SK-N-SH (cell line): ENCODE results near the gene SHE. TPM values are rescaled to one million over a fixed set of nuclear protein-coding genes. Genes with fewer than 3 reads are reported as not detected.
"Not testable (repeated sequence)": the region's sequence is repeated elsewhere in the genome, so short reads cannot be mapped to it uniquely, and the experiment has no call there.

Source experiments
- CTCF ChIA-PET: fragments of 300-600, 350-600 bp; formaldehyde crosslinking; extraction: SDS; loops from one replicate; lab custom pipeline; 2021; lab: Yijun Ruan, JAX
- POLR2A ChIA-PET: fragments of 350-600 bp; sonication (Branson Sonifier 250); formaldehyde crosslinking; extraction: SDS; loops from one replicate; lab custom pipeline; 2020; ENCODE audit warnings: antibody characterized with exemption, inconsistent platforms; lab: Yijun Ruan, JAX
- DNase-seq: peaks from one replicate; pipeline ENCODE4 v3.0.0; 2012
- H2AFZ ChIP-seq: fragments of 200-600 bp; sonication (generic); 2 replicates; pipeline ENCODE4 v1.8.1; 2016; ENCODE audit warnings: antibody characterized with exemption, mild to moderate bottlenecking, low read depth
- H3F3A ChIP-seq: fragments of 200-600 bp; sonication (generic); replicated peaks from 2 replicates; pipeline ENCODE3; 2016; ENCODE audit warnings: antibody characterized with exemption, mild to moderate bottlenecking; ENCODE audit not compliant: insufficient read depth
- H3K27ac ChIP-seq, 2 experiments: fragments of 200-500 bp in 1 of 2; fragments of 200-600 bp in 1 of 2; sonication (Bioruptor generic) in 1 of 2; sonication (generic), shearing (Covaris generic) in 1 of 2; 2 replicates each; pipeline versions ENCODE4 v1.5.1 to v1.6.1; 2014 to 2016; ENCODE audit warnings: low read depth in 2 of 2, inconsistent platforms in 1 of 2, low read length in 1 of 2, mild to moderate bottlenecking in 1 of 2, mixed read lengths in 1 of 2
- H3K27me3 ChIP-seq: fragments of 200-600 bp; sonication (generic), shearing (Covaris generic); 2 replicates; pipeline ENCODE4 v1.6.1; 2016; ENCODE audit warnings: mixed run types; ENCODE audit not compliant: insufficient read depth
- H3K36me3 ChIP-seq, 2 experiments: fragments of 200-500 bp in 1 of 2; fragments of 200-600 bp in 1 of 2; sonication (Bioruptor generic) in 1 of 2; sonication (generic) in 1 of 2; replicated peaks in 1 of 2; 2 replicates each; pipeline versions ENCODE3 to v1.5.1; 2014 to 2016; ENCODE audit warnings: low read length in 1 of 2, mild to moderate bottlenecking in 1 of 2; ENCODE audit not compliant: insufficient read depth in 2 of 2, control insufficient read depth in 1 of 2
- H3K4me1 ChIP-seq, 2 experiments: fragments of 200-500 bp in 1 of 2; fragments of 200-600 bp in 1 of 2; sonication (Bioruptor generic) in 1 of 2; sonication (generic), shearing (Covaris generic) in 1 of 2; 2 replicates each; pipeline versions ENCODE4 v1.5.1 to v1.6.1; 2014 to 2016; ENCODE audit warnings: low read depth in 1 of 2, low read length in 1 of 2, mixed run types in 1 of 2; ENCODE audit not compliant: insufficient read depth in 2 of 2, control insufficient read depth in 1 of 2
- H3K4me2 ChIP-seq: fragments of 200-600 bp; sonication (generic), shearing (Covaris generic); 2 replicates; pipeline ENCODE4 v1.6.1; 2017; ENCODE audit warnings: mixed run types
- H3K4me3 ChIP-seq, 2 experiments: fragments of 200-500 bp in 1 of 2; fragments of 200-600 bp in 1 of 2; sonication (Bioruptor generic) in 1 of 2; sonication (generic), shearing (Covaris generic) in 1 of 2; 2 replicates each; pipeline versions ENCODE4 v1.5.1 to v1.8.1; 2014 to 2016; ENCODE audit warnings: low read depth in 2 of 2, inconsistent platforms in 1 of 2, low read length in 1 of 2, mild to moderate bottlenecking in 1 of 2, mixed read lengths in 1 of 2, moderate library complexity in 1 of 2
- H3K79me2 ChIP-seq: fragments of 200-600 bp; sonication (generic); 2 replicates; pipeline ENCODE4 v1.8.1; 2017; ENCODE audit warnings: mild to moderate bottlenecking; ENCODE audit not compliant: insufficient read depth
- H3K9ac ChIP-seq: fragments of 200-600 bp; sonication (generic); 2 replicates; pipeline ENCODE4 v1.6.1; 2017; ENCODE audit warnings: mixed run types
- H3K9me2 ChIP-seq: fragments of 200-600 bp; sonication (generic); 2 replicates; pipeline ENCODE4 v1.6.1; 2017; ENCODE audit warnings: mixed run types
- H3K9me3 ChIP-seq: fragments of 200-600 bp; sonication (generic); 2 replicates; pipeline ENCODE4 v1.6.1; 2017; ENCODE audit warnings: mixed run types, mild to moderate bottlenecking, moderate library complexity
- H4K20me1 ChIP-seq: fragments of 200-600 bp; sonication (generic); 2 replicates; pipeline ENCODE4 v1.6.1; 2017; ENCODE audit warnings: mild to moderate bottlenecking, mixed run types; ENCODE audit not compliant: insufficient read depth
- ELF1 ChIP-seq: IDR thresholded peaks from 2 replicates; pipeline ENCODE4 v1.4.0; 2012
- EP300 ChIP-seq, 2 experiments: IDR thresholded peaks; 2 replicates each; pipeline versions ENCODE4 v1.4.0 to v1.6.1; 2012; ENCODE audit warnings: borderline replicate concordance in 1 of 2, low read depth in 1 of 2, low read length in 1 of 2
- GATA2 ChIP-seq: sonication (generic); formaldehyde crosslinking; IDR thresholded peaks from 2 replicates; pipeline ENCODE4 v1.5.0; 2020; ENCODE audit warnings: mild to moderate bottlenecking, missing genetic modification reagents
- JUND ChIP-seq: IDR thresholded peaks from 2 replicates; pipeline ENCODE4 v1.4.0; 2012
- MEF2A ChIP-seq: IDR thresholded peaks from 2 replicates; pipeline ENCODE4 v1.4.0; 2012; ENCODE audit warnings: low read depth, borderline replicate concordance
- MXI1 ChIP-seq: IDR thresholded peaks from 2 replicates; pipeline ENCODE4 v1.6.1; 2012; ENCODE audit warnings: mild to moderate bottlenecking, low read depth, low read length, improper control_type of control experiment
- NFIC ChIP-seq: IDR thresholded peaks from 2 replicates; pipeline ENCODE4 v1.4.0; 2012; ENCODE audit warnings: borderline replicate concordance
- NRF1 ChIP-seq: IDR thresholded peaks from 2 replicates; pipeline ENCODE4 v1.6.1; 2012; ENCODE audit warnings: low read depth, mild to moderate bottlenecking, low read length
- RCOR1 ChIP-seq: fragments of 150-350 bp; IDR thresholded peaks from 2 replicates; pipeline ENCODE4 v1.6.1; 2017; ENCODE audit warnings: antibody characterized with exemption, low read length
- RFX5 ChIP-seq: IDR thresholded peaks from 2 replicates; pipeline ENCODE4 v1.6.1; 2012; ENCODE audit warnings: mild to moderate bottlenecking, improper control_type of control experiment, low read length
- SIN3A ChIP-seq: IDR thresholded peaks from 2 replicates; pipeline ENCODE4 v1.6.1; 2012; ENCODE audit warnings: low read depth, mild to moderate bottlenecking, low read length, moderate library complexity, borderline replicate concordance
- TAF1 ChIP-seq: IDR thresholded peaks from 2 replicates; pipeline ENCODE4 v1.6.1; 2012; ENCODE audit warnings: low read depth, mild to moderate bottlenecking, low read length, moderate library complexity, borderline replicate concordance
- TCF12 ChIP-seq: IDR thresholded peaks from 2 replicates; pipeline ENCODE4 v1.4.0; 2012
- TEAD4 ChIP-seq: IDR thresholded peaks from 2 replicates; pipeline ENCODE4 v1.4.0; 2012; ENCODE audit warnings: mild to moderate bottlenecking, borderline replicate concordance; ENCODE audit not compliant: insufficient read depth
- WGBS: methylation state at CpG from one replicate; pipeline ENCODE4 v1.1.6; 2017; ENCODE audit warnings: low lambda C conversion rate; 5-methylcytosine and 5-hydroxymethylcytosine counted together
- polyA plus RNA-seq, 3 experiments: library from polyadenylated mRNA; depleted of rRNA; stranded (reverse); fragments of >200 nt; gene quantifications; 2 replicates each; pipeline ENCODE4 v1.2.3, GENCODE V29; 2012
- TF ChIP-seq, protein P1 (sequence below): fragments of 150-350 bp; IDR thresholded peaks from 2 replicates; pipeline ENCODE4 v1.6.1; 2017; ENCODE audit warnings: antibody characterized with exemption, low read length, low read depth, borderline replicate concordance
- TF ChIP-seq, protein P2 (sequence below): fragments of 200-600 bp; sonication (generic); IDR thresholded peaks from 2 replicates; pipeline ENCODE4 v1.6.1; 2017; ENCODE audit warnings: antibody characterized with exemption, mild to moderate bottlenecking, moderate library complexity
- TF ChIP-seq, protein P3 (sequence below): IDR thresholded peaks from 2 replicates; pipeline ENCODE4 v1.4.0; 2012; ENCODE audit warnings: low read depth, borderline replicate concordance
- TF ChIP-seq, protein P4 (sequence below): IDR thresholded peaks from 2 replicates; pipeline ENCODE4; 2012

Gene SHE
- polyA plus RNA-seq, 1 of the 3 experiments (the other 2 are of a cell fraction), result not detected

DNA sequence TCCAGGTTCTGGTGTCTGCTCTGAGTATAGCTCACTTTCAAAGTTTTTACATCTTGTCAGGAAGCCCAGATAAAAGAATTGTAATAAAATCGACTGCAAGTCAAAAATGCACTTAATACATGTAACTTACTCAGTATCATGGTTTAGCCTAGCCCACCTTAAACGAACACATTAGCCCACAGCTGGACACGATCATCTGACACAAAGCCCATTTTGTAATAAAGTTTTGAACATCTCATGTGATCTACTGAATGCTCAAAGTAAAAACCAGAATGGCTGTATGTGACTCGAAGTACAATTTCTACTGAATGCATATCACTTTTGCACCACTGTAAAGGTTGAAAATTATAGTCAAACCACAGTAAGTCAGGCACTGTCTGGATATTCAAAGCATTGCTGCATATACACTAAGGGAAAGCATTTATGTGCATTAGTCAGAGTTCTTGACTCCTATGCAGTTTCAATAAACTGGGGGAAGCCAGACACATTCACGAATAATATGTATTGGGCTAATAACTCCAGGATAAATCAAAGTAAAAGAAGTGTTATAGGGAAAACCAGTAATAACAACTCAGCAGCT lies 12.4 kb downstream of the SHE start (continued):
- TF ChIP-seq, protein P1, sequence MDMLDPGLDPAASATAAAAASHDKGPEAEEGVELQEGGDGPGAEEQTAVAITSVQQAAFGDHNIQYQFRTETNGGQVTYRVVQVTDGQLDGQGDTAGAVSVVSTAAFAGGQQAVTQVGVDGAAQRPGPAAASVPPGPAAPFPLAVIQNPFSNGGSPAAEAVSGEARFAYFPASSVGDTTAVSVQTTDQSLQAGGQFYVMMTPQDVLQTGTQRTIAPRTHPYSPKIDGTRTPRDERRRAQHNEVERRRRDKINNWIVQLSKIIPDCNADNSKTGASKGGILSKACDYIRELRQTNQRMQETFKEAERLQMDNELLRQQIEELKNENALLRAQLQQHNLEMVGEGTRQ, result no peak
- TF ChIP-seq RCOR1, result no peak
- TF ChIP-seq TEAD4, result no peak

DNA sequence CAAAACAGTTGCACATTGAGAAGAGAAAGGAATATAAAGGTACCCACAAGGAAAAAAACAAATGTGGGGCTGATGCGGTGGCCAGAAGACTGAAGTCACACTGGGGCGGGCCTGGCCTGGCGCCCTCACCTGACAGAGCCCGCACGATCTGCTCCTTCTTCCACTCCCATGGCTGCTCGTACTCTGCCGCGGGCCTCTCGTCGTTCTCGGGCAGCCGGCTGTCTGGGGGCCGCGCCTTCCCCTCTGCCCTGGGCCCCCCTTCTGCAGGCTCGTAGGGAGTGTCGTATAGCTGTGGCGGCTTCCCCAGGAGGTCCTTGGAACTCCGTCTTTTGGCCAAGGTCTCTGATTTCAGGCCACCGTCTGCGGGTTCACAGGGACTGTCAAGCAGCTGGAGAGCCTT lies 13.3 kb downstream of the SHE start:
- no peak for TF ChIP-seq EP300 (IDR thresholded peaks at IDR 0.05; ENCODE audit: borderline replicate concordance in 1 of 2, low read depth in 1 of 2, low read length in 1 of 2)
- TF ChIP-seq TAF1, result no peak
- TF ChIP-seq, protein P2, sequence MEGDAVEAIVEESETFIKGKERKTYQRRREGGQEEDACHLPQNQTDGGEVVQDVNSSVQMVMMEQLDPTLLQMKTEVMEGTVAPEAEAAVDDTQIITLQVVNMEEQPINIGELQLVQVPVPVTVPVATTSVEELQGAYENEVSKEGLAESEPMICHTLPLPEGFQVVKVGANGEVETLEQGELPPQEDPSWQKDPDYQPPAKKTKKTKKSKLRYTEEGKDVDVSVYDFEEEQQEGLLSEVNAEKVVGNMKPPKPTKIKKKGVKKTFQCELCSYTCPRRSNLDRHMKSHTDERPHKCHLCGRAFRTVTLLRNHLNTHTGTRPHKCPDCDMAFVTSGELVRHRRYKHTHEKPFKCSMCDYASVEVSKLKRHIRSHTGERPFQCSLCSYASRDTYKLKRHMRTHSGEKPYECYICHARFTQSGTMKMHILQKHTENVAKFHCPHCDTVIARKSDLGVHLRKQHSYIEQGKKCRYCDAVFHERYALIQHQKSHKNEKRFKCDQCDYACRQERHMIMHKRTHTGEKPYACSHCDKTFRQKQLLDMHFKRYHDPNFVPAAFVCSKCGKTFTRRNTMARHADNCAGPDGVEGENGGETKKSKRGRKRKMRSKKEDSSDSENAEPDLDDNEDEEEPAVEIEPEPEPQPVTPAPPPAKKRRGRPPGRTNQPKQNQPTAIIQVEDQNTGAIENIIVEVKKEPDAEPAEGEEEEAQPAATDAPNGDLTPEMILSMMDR, result no peak
- no peak for TF ChIP-seq SIN3A
- TF ChIP-seq, protein P3, sequence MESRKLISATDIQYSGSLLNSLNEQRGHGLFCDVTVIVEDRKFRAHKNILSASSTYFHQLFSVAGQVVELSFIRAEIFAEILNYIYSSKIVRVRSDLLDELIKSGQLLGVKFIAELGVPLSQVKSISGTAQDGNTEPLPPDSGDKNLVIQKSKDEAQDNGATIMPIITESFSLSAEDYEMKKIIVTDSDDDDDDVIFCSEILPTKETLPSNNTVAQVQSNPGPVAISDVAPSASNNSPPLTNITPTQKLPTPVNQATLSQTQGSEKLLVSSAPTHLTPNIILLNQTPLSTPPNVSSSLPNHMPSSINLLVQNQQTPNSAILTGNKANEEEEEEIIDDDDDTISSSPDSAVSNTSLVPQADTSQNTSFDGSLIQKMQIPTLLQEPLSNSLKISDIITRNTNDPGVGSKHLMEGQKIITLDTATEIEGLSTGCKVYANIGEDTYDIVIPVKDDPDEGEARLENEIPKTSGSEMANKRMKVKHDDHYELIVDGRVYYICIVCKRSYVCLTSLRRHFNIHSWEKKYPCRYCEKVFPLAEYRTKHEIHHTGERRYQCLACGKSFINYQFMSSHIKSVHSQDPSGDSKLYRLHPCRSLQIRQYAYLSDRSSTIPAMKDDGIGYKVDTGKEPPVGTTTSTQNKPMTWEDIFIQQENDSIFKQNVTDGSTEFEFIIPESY, result no peak
- TF ChIP-seq TCF12, result no peak
- TF ChIP-seq RCOR1, result no peak
- TF ChIP-seq MXI1, result no peak
- TF ChIP-seq NFIC, result no peak
- no peak for TF ChIP-seq MEF2A
- no peak for TF ChIP-seq ELF1
- no peak for TF ChIP-seq RFX5
- TF ChIP-seq JUND, result no peak
- TF ChIP-seq, protein P4, sequence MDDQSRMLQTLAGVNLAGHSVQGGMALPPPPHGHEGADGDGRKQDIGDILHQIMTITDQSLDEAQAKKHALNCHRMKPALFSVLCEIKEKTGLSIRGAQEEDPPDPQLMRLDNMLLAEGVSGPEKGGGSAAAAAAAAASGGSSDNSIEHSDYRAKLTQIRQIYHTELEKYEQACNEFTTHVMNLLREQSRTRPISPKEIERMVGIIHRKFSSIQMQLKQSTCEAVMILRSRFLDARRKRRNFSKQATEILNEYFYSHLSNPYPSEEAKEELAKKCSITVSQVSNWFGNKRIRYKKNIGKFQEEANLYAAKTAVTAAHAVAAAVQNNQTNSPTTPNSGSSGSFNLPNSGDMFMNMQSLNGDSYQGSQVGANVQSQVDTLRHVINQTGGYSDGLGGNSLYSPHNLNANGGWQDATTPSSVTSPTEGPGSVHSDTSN, result no peak
- no peak for TF ChIP-seq GATA2 (CRISPR knock-in tag)
- no peak for TF ChIP-seq NRF1
- TF ChIP-seq, protein P1, result no peak
- 80% methylated on average over 20 of the region's 20 CpGs for WGBS
- Histone ChIP-seq H3K4me1 (peaks cover 0 to 5% of the 10 kb centered on the region in 2 experiments; a peak in 1 of 4 replicates), H3K9ac (no peak overlapping the region), H2AFZ (no peak overlapping the region), H3K9me3 (no peaks in the 10 kb centered on the region), H3K36me3 (no peaks in the 10 kb centered on the region), H3K27me3 (peaks cover 34% of the 10 kb centered on the region; the same call in 1 of the 2 replicates), H3K9me2 (no peaks in the 10 kb centered on the region), H3F3A (no peaks in the 10 kb centered on the region), H4K20me1 (no peaks in the 10 kb centered on the region), H3K79me2 (no peaks in the 10 kb centered on the region), H3K27ac (no peak overlapping the region), H3K4me2 (no peak overlapping the region), H3K4me3 (no peak overlapping the region)
- POLR2A ChIA-PET, result no interaction called here
- DNase-seq, result no peak
- CTCF ChIA-PET, result interaction anchor here (0.6 to 2.4 kb wide), 5 partner anchors 9 to 212 kb away, joined by 3 to 14 read pairs (median 4); partner anchors contain the start of gene SHE

DNA sequence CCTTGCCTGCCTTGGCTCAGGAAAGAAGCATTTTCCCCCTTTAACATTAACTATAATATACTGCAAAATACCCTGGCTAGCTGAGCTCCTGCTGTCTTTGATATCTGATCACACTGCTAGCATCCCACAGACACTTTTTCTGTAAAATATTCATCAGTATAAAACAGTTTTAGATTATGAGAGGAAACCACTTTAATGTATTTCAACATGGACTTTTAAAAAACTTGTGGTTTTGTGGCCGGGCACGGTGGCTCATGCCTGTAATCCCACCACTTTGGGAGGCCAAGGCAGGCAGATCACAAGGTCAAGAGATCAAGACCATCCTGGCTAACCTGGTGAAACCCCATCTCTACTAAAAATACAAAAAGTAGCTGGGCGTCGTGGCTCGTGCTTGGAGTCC lies 15.5 kb downstream of the SHE start:
- H3K4me2 ChIP-seq, H3K4me1 ChIP-seq, H4K20me1 ChIP-seq, H3K9ac ChIP-seq, H3K9me3 ChIP-seq, H2AFZ ChIP-seq, H3K4me3 ChIP-seq, H3K79me2 ChIP-seq, H3K9me2 ChIP-seq, DNase-seq, POLR2A ChIA-PET, H3K27ac ChIP-seq, H3K36me3 ChIP-seq, H3F3A ChIP-seq: not testable (repeated sequence)
- WGBS, result 82% methylated on average over 5 of the region's 5 CpGs
- CTCF ChIA-PET, result interaction anchor here (1.2 to 9.8 kb wide), 3 partner anchors 19 to 61 kb away, joined by 3 to 187 read pairs (median 4); no protein-coding TSS in a partner anchor
- peaks cover 21% of the 10 kb centered on the region; the same call in 1 of the 2 replicates for H3K27me3 ChIP-seq
